HepG2 (cell line): ENCODE data around the gene OBSL1. TPM values are rescaled to one million over a fixed set of nuclear protein-coding genes. Genes with fewer than 3 reads are reported as not detected.

Experiments
- BHLHE40 ChIP-seq: IDR thresholded peaks from 2 replicates; pipeline ENCODE4 v1.6.1; 2011; ENCODE audit warnings: low read length, improper control_type of control experiment
- ZNF101 ChIP-seq: sonication (generic); formaldehyde crosslinking; IDR thresholded peaks from 2 replicates; pipeline ENCODE4 v1.4.0; 2020; ENCODE audit warnings: mild to moderate bottlenecking, low read depth, missing genetic modification reagents, borderline replicate concordance
- ZNF296 ChIP-seq: sonication (generic); formaldehyde crosslinking; conservative IDR thresholded peaks from 2 replicates; pipeline ENCODE4 v1.5.0; 2020; ENCODE audit warnings: mild to moderate bottlenecking, missing genetic modification reagents
- ZNF605 ChIP-seq: sonication (generic); formaldehyde crosslinking; IDR thresholded peaks from 2 replicates; pipeline ENCODE4 v1.8.0; 2022; ENCODE audit warnings: mild to moderate bottlenecking, missing genetic modification reagents
- polyA plus RNA-seq, 8 experiments: library from polyadenylated mRNA; depleted of rRNA in 3 of 8; stranded (reverse) in 7 of 8; unstranded in 1 of 8; fragments of >200 nt; fragmentation: Illumina TruSeq in 4 of 8; extraction: Trizol in 4 of 8; gene quantifications; 2 replicates each; pipeline versions ENCODE4 v1.2.1 to v1.2.3, GENCODE V29; 2011 to 2016; ENCODE audit warnings: low read depth in 4 of 8, missing spikeins in 1 of 8, mixed read lengths in 1 of 8; ENCODE audit not compliant: insufficient read depth in 1 of 8
- total RNA-seq, 5 experiments: library from RNA; depleted of rRNA; stranded (reverse); fragments of >200 nt; fragmentation: Illumina TruSeq; extraction: Trizol; gene quantifications; 2 replicates each; pipeline ENCODE4 v1.2.3, GENCODE V29; 2016; ENCODE audit warnings: low read depth in 1 of 5
- TF ChIP-seq, protein P1 (sequence below), 2 experiments: sonication (generic) in 1 of 2; formaldehyde crosslinking in 1 of 2; IDR thresholded peaks; 2 replicates each; pipeline versions ENCODE4 v1.5.1 to v1.6.1; 2011 to 2020; ENCODE audit warnings: borderline replicate concordance in 1 of 2, low read depth in 1 of 2, low read length in 1 of 2, mild to moderate bottlenecking in 1 of 2, missing genetic modification reagents in 1 of 2, moderate library complexity in 1 of 2
- TF ChIP-seq, protein P2 (sequence below): sonication (generic); formaldehyde crosslinking; conservative IDR thresholded peaks from 2 replicates; pipeline ENCODE4 v1.8.0; 2022; ENCODE audit warnings: mild to moderate bottlenecking, moderate library complexity, missing genetic modification reagents
- TF ChIP-seq, protein P3 (sequence below): sonication (generic); formaldehyde crosslinking; IDR thresholded peaks from 2 replicates; pipeline ENCODE4 v1.9.0; 2022; ENCODE audit warnings: low read depth, missing genetic modification reagents
- TF ChIP-seq, protein P4 (sequence below): sonication (generic); formaldehyde crosslinking; IDR thresholded peaks from 2 replicates; pipeline ENCODE4 v1.8.1; 2023; ENCODE audit warnings: missing genetic modification reagents, mild to moderate bottlenecking, borderline replicate concordance
- TF ChIP-seq, protein P5 (sequence below): fragments of 450-650 bp; IDR thresholded peaks from 2 replicates; pipeline ENCODE4 v1.6.1; 2016
- TF ChIP-seq, protein P6 (sequence below), 2 experiments: sonication (generic) in 1 of 2; formaldehyde crosslinking in 1 of 2; IDR thresholded peaks; 2 replicates each; pipeline versions ENCODE4 v1.4.0 to v1.6.1; 2016 to 2020; ENCODE audit warnings: borderline replicate concordance in 1 of 2, low read depth in 1 of 2, mild to moderate bottlenecking in 1 of 2, missing genetic modification reagents in 1 of 2

OBSL1 gene
- total and polyA plus RNA-seq, 2 of the 13 experiments (the other 11 are each of a cell fraction or from before 2014, with no cell fraction given): 86.7 to 218 TPM

DNA sequence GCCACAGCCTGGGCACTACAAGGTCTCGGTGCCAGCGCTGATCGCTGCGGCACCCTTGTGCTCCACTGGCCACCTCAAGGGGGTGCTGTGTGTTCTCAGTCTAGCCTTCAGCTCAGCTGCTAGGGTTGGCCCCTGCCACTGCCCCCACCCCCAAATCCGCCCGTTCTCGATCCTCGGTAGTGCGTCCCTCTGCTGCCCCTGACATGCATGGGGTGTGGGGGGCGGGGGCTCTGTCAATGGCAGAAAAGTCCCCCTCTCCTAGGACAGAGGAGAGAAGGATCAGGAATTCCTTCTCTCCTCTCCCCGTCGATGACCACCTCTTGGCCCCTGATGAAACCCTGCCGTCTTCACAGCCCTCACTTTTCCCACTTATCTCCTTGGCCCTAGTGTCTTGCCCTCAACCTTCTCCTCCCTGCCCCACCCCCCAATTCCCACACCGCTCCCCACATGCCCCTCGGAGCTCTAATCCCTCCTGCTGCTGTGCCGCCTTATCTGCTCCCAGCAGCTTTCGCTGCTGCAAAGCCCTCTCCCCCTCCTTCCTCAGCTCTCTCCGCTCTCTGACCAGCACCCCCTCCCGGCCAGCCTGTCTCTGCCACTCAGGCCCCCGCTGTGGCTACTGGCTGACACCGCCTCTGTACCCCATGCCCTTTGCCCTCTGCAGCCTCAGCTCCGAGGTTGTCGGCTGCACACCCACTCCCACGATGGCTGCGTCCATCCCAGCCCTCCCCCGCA, 61.4 kb downstream of the OBSL1 start (continued):
- TF ChIP-seq, protein P1, sequence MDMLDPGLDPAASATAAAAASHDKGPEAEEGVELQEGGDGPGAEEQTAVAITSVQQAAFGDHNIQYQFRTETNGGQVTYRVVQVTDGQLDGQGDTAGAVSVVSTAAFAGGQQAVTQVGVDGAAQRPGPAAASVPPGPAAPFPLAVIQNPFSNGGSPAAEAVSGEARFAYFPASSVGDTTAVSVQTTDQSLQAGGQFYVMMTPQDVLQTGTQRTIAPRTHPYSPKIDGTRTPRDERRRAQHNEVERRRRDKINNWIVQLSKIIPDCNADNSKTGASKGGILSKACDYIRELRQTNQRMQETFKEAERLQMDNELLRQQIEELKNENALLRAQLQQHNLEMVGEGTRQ (IDR thresholded peaks at IDR 0.05; ENCODE audit: low read depth, low read length): no peak
- TF ChIP-seq, protein P1 (CRISPR knock-in tag; IDR thresholded peaks at IDR 0.05; ENCODE audit: borderline replicate concordance): no peak
- TF ChIP-seq, protein P2, sequence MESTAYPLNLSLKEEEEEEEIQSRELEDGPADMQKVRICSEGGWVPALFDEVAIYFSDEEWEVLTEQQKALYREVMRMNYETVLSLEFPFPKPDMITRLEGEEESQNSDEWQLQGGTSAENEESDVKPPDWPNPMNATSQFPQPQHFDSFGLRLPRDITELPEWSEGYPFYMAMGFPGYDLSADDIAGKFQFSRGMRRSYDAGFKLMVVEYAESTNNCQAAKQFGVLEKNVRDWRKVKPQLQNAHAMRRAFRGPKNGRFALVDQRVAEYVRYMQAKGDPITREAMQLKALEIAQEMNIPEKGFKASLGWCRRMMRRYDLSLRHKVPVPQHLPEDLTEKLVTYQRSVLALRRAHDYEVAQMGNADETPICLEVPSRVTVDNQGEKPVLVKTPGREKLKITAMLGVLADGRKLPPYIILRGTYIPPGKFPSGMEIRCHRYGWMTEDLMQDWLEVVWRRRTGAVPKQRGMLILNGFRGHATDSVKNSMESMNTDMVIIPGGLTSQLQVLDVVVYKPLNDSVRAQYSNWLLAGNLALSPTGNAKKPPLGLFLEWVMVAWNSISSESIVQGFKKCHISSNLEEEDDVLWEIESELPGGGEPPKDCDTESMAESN (CRISPR knock-in tag): no peak
- TF ChIP-seq BHLHE40 (no peak), ZNF605 (CRISPR knock-in tag) (0 out of 2 replicates have a peak, but pooled peaks have one; percentile 23), ZNF101 (CRISPR knock-in tag) (no peak), ZNF296 (no peak)
- TF ChIP-seq, protein P3, sequence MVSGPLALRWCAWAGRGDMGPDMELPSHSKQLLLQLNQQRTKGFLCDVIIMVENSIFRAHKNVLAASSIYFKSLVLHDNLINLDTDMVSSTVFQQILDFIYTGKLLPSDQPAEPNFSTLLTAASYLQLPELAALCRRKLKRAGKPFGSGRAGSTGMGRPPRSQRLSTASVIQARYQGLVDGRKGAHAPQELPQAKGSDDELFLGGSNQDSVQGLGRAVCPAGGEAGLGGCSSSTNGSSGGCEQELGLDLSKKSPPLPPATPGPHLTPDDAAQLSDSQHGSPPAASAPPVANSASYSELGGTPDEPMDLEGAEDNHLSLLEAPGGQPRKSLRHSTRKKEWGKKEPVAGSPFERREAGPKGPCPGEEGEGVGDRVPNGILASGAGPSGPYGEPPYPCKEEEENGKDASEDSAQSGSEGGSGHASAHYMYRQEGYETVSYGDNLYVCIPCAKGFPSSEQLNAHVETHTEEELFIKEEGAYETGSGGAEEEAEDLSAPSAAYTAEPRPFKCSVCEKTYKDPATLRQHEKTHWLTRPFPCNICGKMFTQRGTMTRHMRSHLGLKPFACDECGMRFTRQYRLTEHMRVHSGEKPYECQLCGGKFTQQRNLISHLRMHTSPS (CRISPR knock-in tag): peak; percentile 41; the same call in 1 of the 2 replicates
- TF ChIP-seq, protein P4, sequence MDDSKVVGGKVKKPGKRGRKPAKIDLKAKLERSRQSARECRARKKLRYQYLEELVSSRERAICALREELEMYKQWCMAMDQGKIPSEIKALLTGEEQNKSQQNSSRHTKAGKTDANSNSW (CRISPR knock-in tag): no peak
- TF ChIP-seq, protein P5, sequence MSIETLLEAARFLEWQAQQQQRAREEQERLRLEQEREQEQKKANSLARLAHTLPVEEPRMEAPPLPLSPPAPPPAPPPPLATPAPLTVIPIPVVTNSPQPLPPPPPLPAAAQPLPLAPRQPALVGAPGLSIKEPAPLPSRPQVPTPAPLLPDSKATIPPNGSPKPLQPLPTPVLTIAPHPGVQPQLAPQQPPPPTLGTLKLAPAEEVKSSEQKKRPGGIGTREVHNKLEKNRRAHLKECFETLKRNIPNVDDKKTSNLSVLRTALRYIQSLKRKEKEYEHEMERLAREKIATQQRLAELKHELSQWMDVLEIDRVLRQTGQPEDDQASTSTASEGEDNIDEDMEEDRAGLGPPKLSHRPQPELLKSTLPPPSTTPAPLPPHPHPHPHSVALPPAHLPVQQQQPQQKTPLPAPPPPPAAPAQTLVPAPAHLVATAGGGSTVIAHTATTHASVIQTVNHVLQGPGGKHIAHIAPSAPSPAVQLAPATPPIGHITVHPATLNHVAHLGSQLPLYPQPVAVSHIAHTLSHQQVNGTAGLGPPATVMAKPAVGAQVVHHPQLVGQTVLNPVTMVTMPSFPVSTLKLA: no peak
- TF ChIP-seq, protein P6, sequence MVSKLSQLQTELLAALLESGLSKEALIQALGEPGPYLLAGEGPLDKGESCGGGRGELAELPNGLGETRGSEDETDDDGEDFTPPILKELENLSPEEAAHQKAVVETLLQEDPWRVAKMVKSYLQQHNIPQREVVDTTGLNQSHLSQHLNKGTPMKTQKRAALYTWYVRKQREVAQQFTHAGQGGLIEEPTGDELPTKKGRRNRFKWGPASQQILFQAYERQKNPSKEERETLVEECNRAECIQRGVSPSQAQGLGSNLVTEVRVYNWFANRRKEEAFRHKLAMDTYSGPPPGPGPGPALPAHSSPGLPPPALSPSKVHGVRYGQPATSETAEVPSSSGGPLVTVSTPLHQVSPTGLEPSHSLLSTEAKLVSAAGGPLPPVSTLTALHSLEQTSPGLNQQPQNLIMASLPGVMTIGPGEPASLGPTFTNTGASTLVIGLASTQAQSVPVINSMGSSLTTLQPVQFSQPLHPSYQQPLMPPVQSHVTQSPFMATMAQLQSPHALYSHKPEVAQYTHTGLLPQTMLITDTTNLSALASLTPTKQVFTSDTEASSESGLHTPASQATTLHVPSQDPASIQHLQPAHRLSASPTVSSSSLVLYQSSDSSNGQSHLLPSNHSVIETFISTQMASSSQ (IDR thresholded peaks at IDR 0.05; ENCODE audit: low read depth): no peak
- TF ChIP-seq, protein P6 (CRISPR knock-in tag; IDR thresholded peaks at IDR 0.05; ENCODE audit: borderline replicate concordance): no peak
